Gastroesophageal sphincter (tissue), 3 donors: ENCODE results near the gene ACP7.

ENCODE experiments used
- CTCF ChIP-seq, 4 experiments: fragments of 200-600 bp in 2 of 4; fragments of 450-650 bp in 2 of 4; sonication (generic) in 1 of 4; IDR thresholded peaks; one replicate each; pipeline ENCODE4 v1.5.1; 2017 to 2019; ENCODE audit warnings: antibody characterized with exemption in 4 of 4, mild to moderate bottlenecking in 2 of 4, moderate library complexity in 2 of 4
- EP300 ChIP-seq: sonication (generic); formaldehyde crosslinking; IDR thresholded peaks from one replicate; pipeline ENCODE4 v1.6.1; 2017; ENCODE audit warnings: antibody characterized with exemption, mild to moderate bottlenecking
- POLR2A ChIP-seq, 2 donors: fragments of 450-650 bp; IDR thresholded peaks; one replicate each; pipeline ENCODE4 v1.6.1; 2017; ENCODE audit warnings: antibody characterized with exemption in 2 of 2, mild to moderate bottlenecking in 2 of 2, moderate library complexity in 1 of 2
- POLR2AphosphoS5 ChIP-seq: sonication (generic); formaldehyde crosslinking; IDR thresholded peaks from one replicate; pipeline ENCODE4 v1.6.1; 2017; ENCODE audit warnings: antibody characterized with exemption

DNA sequence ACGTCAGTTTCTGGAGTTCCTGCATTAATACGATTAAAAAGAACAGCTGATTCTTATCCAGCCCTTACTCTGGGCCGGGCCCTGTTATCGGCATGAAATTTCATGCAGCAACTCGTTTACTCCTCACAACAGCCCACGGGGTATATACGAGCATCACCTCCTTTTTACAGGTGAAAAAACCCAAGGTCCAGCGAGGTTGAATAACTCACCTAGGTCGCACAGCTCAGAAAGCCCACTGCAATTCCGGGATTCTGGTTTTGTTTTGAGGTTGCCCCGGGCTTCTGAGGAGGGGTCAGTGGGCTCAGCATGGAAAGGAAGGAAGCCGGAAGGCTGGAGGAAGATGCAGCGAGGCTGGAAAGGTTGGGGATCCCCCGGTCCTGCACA lies 577 bp upstream of the ACP7 start:
- TF ChIP-seq CTCF (IDR thresholded peaks at IDR 0.05) (no peak), POLR2AphosphoS5 (no peak), EP300 (no peak), POLR2A (IDR thresholded peaks at IDR 0.05) (no peak)
